GM12864 (cell line): ENCODE results near the gene HMGN1.

Experiments used
- DNase-seq: peaks from one replicate; pipeline ENCODE4 v3.0.0-alpha.2; 2011; ENCODE audit warnings: low read depth
- H3K4me3 ChIP-seq: 2 replicates; pipeline ENCODE4 v1.5.1; 2011; ENCODE audit warnings: mild to moderate bottlenecking, low read depth, low read length, control low read depth
- TF ChIP-seq, protein P1 (sequence below): IDR thresholded peaks from 2 replicates; pipeline ENCODE4 v1.5.1; 2011; ENCODE audit warnings: low read depth, mild to moderate bottlenecking, moderate library complexity, low read length, control low read depth, inconsistent platforms; ENCODE audit errors: missing control alignments

The HMGN1 gene

DNA sequence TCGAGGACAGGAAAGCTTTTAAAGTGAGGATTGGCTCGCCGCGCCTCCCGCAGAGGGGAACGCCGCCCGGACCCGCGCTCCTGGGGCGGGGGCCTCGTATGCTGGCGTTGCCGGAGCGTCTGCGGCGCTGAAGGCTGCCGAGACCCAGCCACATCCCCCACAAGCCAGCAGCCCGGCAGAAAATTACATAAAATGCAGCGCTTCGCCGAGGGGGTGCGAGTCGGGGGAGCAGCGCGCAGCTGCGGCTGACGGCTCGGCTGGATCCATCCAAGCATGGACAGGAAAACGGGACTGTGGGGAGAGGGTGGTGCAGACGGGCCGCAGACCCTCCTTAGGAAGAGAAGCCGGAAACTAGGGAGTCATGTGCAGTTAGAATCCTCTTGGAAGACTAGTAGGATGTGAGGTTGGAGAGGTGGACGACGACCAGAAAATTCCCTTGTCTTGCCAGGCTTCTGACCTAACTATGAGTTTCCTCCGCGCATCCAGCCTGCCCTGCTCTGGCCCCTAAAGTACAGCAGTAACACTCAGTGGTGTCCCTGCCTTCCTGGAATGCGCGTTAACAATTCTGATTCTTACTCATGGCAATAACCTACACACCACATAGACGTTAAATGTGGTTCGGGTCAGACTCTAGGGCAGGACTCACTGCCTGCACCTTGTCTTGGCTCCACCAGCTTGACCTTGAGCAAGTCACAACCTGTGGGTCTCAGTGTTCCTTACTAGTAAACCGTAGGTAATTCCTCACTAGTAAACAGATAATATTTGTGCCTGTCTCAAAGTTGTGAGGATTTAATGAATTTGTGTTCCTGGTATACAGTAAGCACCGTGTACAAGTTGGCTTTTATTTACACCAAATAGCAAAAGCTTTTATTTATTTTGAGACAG lies 34.5 kb downstream of the HMGN1 start:
- peak; percentile 34 for DNase-seq
- TF ChIP-seq, protein P1, sequence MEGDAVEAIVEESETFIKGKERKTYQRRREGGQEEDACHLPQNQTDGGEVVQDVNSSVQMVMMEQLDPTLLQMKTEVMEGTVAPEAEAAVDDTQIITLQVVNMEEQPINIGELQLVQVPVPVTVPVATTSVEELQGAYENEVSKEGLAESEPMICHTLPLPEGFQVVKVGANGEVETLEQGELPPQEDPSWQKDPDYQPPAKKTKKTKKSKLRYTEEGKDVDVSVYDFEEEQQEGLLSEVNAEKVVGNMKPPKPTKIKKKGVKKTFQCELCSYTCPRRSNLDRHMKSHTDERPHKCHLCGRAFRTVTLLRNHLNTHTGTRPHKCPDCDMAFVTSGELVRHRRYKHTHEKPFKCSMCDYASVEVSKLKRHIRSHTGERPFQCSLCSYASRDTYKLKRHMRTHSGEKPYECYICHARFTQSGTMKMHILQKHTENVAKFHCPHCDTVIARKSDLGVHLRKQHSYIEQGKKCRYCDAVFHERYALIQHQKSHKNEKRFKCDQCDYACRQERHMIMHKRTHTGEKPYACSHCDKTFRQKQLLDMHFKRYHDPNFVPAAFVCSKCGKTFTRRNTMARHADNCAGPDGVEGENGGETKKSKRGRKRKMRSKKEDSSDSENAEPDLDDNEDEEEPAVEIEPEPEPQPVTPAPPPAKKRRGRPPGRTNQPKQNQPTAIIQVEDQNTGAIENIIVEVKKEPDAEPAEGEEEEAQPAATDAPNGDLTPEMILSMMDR: no peak
- H3K4me3 ChIP-seq: peak overlapping the region; percentile 82

DNA sequence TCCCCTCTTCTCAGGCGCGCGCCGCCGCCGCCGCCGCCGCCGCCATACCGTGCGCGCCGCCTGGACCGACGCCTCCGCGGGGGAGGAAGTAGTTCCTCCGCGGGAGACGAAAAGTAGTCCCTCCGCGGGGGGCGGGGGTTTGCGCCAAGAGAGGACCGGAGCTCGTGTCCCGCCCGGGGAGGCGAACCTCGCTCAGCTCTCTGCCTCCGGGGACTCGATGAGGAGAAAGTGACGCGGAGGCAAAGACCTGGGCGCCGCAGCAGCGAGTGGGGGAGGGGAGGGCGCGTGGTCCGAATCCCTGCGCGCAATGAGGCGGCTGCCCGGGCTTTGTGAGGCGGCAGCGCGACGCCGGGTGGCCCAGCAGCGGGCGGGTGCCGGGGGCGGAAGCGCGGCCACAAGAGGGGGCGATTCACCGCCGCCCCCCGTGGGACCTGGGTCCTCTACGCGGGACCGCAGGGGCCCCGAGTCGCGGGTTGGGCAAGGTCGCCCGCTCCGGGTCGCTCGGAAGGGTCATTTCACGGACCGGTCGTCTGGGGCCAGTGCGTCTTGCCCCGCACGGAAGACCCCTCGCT lies 35.2 kb downstream of the HMGN1 start, which contains the start of gene BRWD1:
Gene BRWD1, minus strand, starts transcription at position 62 of the 572 bp plus-strand sequence. CDS start 141 bp downstream, outside the sequence.
- DNase-seq: peak; percentile 55
- TF ChIP-seq, protein P1: peak; percentile 32

DNA sequence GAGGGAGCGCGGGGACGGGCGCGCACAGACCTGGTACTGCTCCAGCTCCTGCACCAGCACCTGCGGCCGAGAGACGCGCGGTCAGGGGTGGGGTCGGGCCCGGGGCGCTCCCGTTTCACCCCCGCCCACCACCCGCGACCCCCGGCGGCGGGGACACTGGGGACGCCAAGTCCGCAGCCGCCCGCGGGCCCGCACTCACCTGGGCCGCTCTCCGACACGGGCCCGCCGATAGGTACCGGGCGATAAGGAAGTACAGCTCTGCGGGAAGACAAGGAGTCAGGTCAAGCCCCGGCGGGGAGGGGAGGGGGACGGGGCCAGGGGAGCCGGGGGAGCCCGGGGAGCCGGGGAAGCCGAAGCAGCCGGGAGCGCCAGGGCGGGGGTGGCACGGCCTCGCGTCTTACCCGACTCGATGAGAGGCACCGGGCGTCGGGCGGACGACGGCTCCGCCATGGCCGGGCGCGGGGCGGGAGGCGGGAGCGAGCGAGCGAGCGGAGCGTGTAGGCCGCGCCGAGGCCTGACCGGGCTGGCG lies 35.8 kb downstream of the HMGN1 start:
- H3K4me3 ChIP-seq: peak overlapping the region; percentile 82
- TF ChIP-seq, protein P1: no peak
- no peak for DNase-seq

More for the DNA sequence above, 35.2 kb downstream of the HMGN1 start, which contains the start of gene BRWD1:
- H3K4me3 ChIP-seq: peak within 1 kb of the TSS; percentile 82

DNA sequence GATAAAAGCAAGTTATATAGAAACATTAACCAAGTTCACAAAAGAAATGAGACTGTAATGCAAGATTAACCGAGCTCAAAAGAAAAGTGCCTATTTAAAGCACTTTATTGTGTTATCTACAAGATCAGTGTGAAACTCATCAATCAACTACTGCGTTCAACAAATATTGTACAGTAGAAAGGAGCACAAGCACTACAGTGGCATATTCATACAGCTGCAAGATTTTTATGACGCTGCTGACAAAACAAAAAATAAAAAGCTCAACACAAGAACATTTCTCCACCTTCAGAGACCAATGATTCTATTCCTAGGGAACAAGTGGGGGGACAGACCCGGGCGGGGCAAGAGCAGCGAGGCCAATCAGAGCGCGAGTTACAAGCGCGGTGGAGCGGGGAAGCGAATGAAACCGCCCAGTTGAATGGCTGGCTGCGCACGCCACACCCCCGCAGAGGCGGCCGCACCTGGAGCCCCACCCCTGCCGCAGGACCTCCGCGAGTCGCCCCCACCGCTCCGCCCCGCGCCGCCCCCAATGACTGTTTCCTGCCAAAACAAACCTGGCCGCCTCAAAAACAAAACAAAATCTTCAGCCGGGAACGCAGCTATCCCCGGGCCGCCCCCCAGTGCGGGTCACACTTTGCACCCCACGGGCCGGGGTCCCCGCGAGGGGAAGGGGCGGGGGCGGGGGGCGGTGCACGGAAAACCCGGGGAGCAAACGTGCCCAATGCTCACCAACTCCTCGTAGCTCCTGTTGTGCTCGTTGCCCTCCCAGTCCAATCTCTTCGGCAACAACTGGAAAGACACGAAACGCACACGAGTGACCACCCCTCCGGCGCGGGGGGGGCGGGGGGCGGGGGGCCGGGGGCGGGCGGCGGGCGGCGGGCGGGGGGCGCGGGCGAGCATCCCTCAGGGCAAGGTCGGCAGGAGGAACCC lies 36.5 kb downstream of the HMGN1 start:
- TF ChIP-seq, protein P1: no peak
- peak; percentile 61 for DNase-seq
- H3K4me3 ChIP-seq: peak overlapping the region; percentile 82

DNA sequence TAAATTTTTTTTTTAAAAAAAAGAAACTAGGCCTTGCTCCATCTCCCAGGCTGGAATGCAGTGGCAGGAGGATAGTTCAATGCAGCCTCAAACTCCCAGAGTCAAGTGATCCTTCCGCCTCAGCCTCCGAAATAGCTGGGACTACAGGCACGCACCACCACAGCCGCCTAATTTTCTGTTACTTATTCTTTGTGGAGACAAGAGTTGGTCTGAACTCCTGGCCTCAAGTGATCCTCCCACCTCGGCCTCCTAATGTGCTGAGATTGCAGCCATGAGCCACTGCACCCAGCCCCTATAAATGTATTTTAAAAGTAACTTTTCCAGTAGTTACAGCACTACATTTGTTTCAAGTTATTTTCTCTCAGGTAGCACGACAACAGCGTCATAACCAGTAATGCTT lies 37.7 kb downstream of the HMGN1 start:
- DNase-seq: no peak
- TF ChIP-seq, protein P1: no peak
- no peak overlapping the region for H3K4me3 ChIP-seq

DNA sequence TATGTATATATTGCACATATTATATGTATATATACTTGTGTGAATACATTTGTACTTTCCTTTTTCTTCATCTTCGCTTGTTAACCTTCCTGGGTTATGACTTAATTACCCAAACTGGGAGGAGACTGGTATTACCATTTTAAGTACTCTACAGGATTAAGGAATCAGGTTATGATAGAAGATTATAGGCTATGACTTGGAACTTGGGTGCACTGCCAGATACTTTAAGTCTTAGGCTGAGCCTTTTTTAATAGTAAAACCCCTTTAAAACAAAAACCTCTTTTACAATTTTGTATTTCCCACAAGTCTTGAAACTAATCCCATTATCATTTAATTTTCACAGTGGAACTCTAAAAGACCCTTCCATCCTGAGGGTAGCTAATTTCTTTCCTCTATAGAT lies 41.4 kb downstream of the HMGN1 start:
- TF ChIP-seq, protein P1: no peak
- no peak for DNase-seq
- no peak overlapping the region for H3K4me3 ChIP-seq
